GM23338 (cell line): ENCODE results near the gene FNIP2. TPM values are rescaled to one million over a fixed set of nuclear protein-coding genes. Genes with fewer than 3 reads are reported as not detected.

ENCODE experiments used
- CREB1 ChIP-seq: fragments of 250-450 bp; sonication (Bioruptor Pico); IDR thresholded peaks from 2 replicates; pipeline ENCODE4 v1.5.0; 2020; ENCODE audit warnings: low read depth, mild to moderate bottlenecking, moderate library complexity
- EZH2phosphoT487 ChIP-seq: fragments of 200-600 bp; sonication (generic); IDR thresholded peaks from one replicate; pipeline ENCODE4 v1.8.1; 2018; ENCODE audit warnings: antibody characterized with exemption; ENCODE audit not compliant: unreplicated experiment
- JUNB ChIP-seq: IDR thresholded peaks from one replicate; pipeline ENCODE4 v1.6.1; 2016; ENCODE audit warnings: antibody characterized with exemption; ENCODE audit not compliant: unreplicated experiment
- NANOG ChIP-seq: IDR thresholded peaks from 2 replicates; pipeline ENCODE4 v1.6.1; 2016; ENCODE audit warnings: antibody characterized with exemption, borderline replicate concordance
- POLR2AphosphoS5 ChIP-seq: IDR thresholded peaks from 2 replicates; pipeline ENCODE4 v1.6.1; 2016; ENCODE audit warnings: antibody characterized with exemption, low read depth
- ZNF114 ChIP-seq: fragments of 250-450 bp; sonication (Bioruptor Pico); IDR thresholded peaks from 2 replicates; pipeline ENCODE4 v1.5.0; 2020; ENCODE audit warnings: mild to moderate bottlenecking, moderate library complexity
- ZNF331 ChIP-seq: fragments of 250-450 bp; sonication (Bioruptor Pico); IDR thresholded peaks from 2 replicates; pipeline ENCODE4 v1.5.0; 2020; ENCODE audit warnings: low read depth, mild to moderate bottlenecking, moderate library complexity
- ZNF462 ChIP-seq: fragments of 250-450 bp; sonication (Bioruptor Pico); IDR thresholded peaks from 2 replicates; pipeline ENCODE4 v1.5.0; 2020; ENCODE audit warnings: mild to moderate bottlenecking, moderate library complexity
- polyA plus RNA-seq: library from polyadenylated mRNA; unstranded; fragments of >200 nt; fragmentation: Nextera tagmentation; extraction: Ambion mirVana; gene quantifications from 2 replicates; pipeline ENCODE4 v1.2.1, GENCODE V29; 2016
- total RNA-seq: library from RNA; depleted of rRNA; stranded (reverse); fragments of >200 nt; shearing (Covaris generic); gene quantifications from 2 replicates; pipeline ENCODE4 v1.2.3, GENCODE V29; 2014
- TF ChIP-seq, protein P1 (sequence below), 2 experiments: fragments of 200-600 bp in 1 of 2; sonication (generic) in 1 of 2; conservative IDR thresholded peaks; 2 replicates each; pipeline versions ENCODE4 v1.5.1 to v1.6.1; 2016 to 2017; ENCODE audit warnings: antibody characterized with exemption in 2 of 2, low read depth in 2 of 2, mild to moderate bottlenecking in 2 of 2, moderate library complexity in 1 of 2
- TF ChIP-seq, protein P2 (sequence below): IDR thresholded peaks from 2 replicates; pipeline ENCODE4 v1.6.1; 2016; ENCODE audit warnings: antibody characterized with exemption

The FNIP2 gene
- total and polyA plus RNA-seq, 2 experiments from 2014 or later = 2.7 to 17.2 TPM

GRCh38 chr4:158788516-158788915, 19.7 kb downstream of the FNIP2 start (continued):
- TF ChIP-seq ZNF462 (CRISPR knock-in tag) (no peak), POLR2AphosphoS5 (no peak), ZNF114 (CRISPR knock-in tag) (no peak), EZH2phosphoT487 (no peak), CREB1 (no peak), JUNB (no peak), ZNF331 (CRISPR knock-in tag) (no peak), NANOG (no peak)
- TF ChIP-seq, protein P1, sequence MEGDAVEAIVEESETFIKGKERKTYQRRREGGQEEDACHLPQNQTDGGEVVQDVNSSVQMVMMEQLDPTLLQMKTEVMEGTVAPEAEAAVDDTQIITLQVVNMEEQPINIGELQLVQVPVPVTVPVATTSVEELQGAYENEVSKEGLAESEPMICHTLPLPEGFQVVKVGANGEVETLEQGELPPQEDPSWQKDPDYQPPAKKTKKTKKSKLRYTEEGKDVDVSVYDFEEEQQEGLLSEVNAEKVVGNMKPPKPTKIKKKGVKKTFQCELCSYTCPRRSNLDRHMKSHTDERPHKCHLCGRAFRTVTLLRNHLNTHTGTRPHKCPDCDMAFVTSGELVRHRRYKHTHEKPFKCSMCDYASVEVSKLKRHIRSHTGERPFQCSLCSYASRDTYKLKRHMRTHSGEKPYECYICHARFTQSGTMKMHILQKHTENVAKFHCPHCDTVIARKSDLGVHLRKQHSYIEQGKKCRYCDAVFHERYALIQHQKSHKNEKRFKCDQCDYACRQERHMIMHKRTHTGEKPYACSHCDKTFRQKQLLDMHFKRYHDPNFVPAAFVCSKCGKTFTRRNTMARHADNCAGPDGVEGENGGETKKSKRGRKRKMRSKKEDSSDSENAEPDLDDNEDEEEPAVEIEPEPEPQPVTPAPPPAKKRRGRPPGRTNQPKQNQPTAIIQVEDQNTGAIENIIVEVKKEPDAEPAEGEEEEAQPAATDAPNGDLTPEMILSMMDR (conservative IDR thresholded peaks at IDR 0.05; ENCODE audit: low read depth in 2 of 2) = no peak
- TF ChIP-seq, protein P2, sequence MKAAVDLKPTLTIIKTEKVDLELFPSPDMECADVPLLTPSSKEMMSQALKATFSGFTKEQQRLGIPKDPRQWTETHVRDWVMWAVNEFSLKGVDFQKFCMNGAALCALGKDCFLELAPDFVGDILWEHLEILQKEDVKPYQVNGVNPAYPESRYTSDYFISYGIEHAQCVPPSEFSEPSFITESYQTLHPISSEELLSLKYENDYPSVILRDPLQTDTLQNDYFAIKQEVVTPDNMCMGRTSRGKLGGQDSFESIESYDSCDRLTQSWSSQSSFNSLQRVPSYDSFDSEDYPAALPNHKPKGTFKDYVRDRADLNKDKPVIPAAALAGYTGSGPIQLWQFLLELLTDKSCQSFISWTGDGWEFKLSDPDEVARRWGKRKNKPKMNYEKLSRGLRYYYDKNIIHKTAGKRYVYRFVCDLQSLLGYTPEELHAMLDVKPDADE = no peak
